HL-60 (cell line): ENCODE results near the gene DMXL1.
"Not testable (repeated sequence)": the region's sequence is repeated elsewhere in the genome, so short reads cannot be mapped to it uniquely, and the experiment has no call there.

ENCODE experiments used
- DNase-seq, 2 experiments: peaks; one replicate each; pipeline ENCODE4 v3.0.0-alpha.2; 2010 to 2020; ENCODE audit warnings: low read depth in 1 of 2, low spot score in 1 of 2
- H3K27ac ChIP-seq: fragments of 250-450 bp; sonication (Bioruptor Pico); replicated peaks from 2 replicates; pipeline ENCODE4 v1.5.1; 2020; ENCODE audit warnings: mild to moderate bottlenecking, moderate library complexity
- H3K27me3 ChIP-seq: fragments of 250-450 bp; sonication (Bioruptor Pico); 2 replicates; pipeline ENCODE4 v1.5.1; 2021; ENCODE audit warnings: mild to moderate bottlenecking, moderate library complexity; ENCODE audit not compliant: insufficient read depth, poor library complexity, severe bottlenecking
- H3K4me3 ChIP-seq: replicated peaks from 2 replicates; pipeline ENCODE4 v1.5.1; 2011; ENCODE audit warnings: mild to moderate bottlenecking, control low read depth, low read length; ENCODE audit not compliant: insufficient read depth
- CTCF ChIP-seq: IDR thresholded peaks from one replicate; pipeline ENCODE4 v1.5.1; 2011; ENCODE audit warnings: low read length, control low read depth, inconsistent platforms; ENCODE audit not compliant: insufficient read depth
- GABPA ChIP-seq: IDR thresholded peaks from 2 replicates; pipeline ENCODE4 v1.6.1; 2012; ENCODE audit warnings: low read depth
- POLR2AphosphoS5 ChIP-seq: IDR thresholded peaks from 2 replicates; pipeline ENCODE4 v1.6.1; 2012; ENCODE audit warnings: low read depth
- REST ChIP-seq: IDR thresholded peaks from 2 replicates; pipeline ENCODE4 v1.6.1; 2012; ENCODE audit warnings: low read depth; ENCODE audit not compliant: insufficient replicate concordance
- SPI1 ChIP-seq: IDR thresholded peaks from 2 replicates; pipeline ENCODE4 v1.6.1; 2012; ENCODE audit warnings: low read depth, mild to moderate bottlenecking, borderline replicate concordance

The DMXL1 gene

GRCh38 chr5:119238265-119239118 is 167.6 kb downstream of the DMXL1 start:
- DNase-seq, result no peak

GRCh38 chr5:119239119-119239417 is 168.2 kb downstream of the DMXL1 start:
- no peak overlapping the region for H3K4me3 ChIP-seq
- no peak for TF ChIP-seq CTCF
- H3K27me3 ChIP-seq, result no peaks in the 10 kb centered on the region
- DNase-seq, result no peak
- no peak overlapping the region for H3K27ac ChIP-seq

More at GRCh38 chr5:119238265-119239118, 167.6 kb downstream of the DMXL1 start:
- TF ChIP-seq POLR2AphosphoS5, result no peak
- no peak for TF ChIP-seq SPI1
- TF ChIP-seq CTCF, result no peak
- TF ChIP-seq REST, result no peak
- TF ChIP-seq GABPA, result no peak
- H3K27me3 ChIP-seq, result no peaks in the 10 kb centered on the region
- no peak overlapping the region for H3K27ac ChIP-seq
- H3K4me3 ChIP-seq, result no peak overlapping the region

- not testable (repeated sequence) for H3K4me3 ChIP-seq, H3K27ac ChIP-seq, DNase-seq, H3K27me3 ChIP-seq
Measured at GRCh38 chr5:119239826-119240225, 168.9 kb downstream of the DMXL1 start.

- no peak for DNase-seq
- Histone ChIP-seq H3K27ac (no peak overlapping the region), H3K27me3 (no peaks in the 10 kb centered on the region), H3K4me3 (no peak overlapping the region)
- no peak for TF ChIP-seq REST
- TF ChIP-seq CTCF, result no peak
- no peak for TF ChIP-seq POLR2AphosphoS5
- no peak for TF ChIP-seq GABPA
- no peak for TF ChIP-seq SPI1
Measured at GRCh38 chr5:119243888-119244287, 173.0 kb downstream of the DMXL1 start.
